HG02642 (cell line): Measurements from ENCODE around the gene MRPL43.

Experiments
- ATAC-seq: cut with Tn5 transposase; IDR thresholded peaks from one replicate; pipeline ENCODE4 v1.9.1; 2021; ENCODE audit warnings: mild to moderate bottlenecking; ENCODE audit not compliant: unreplicated experiment, poor library complexity

Gene MRPL43

DNA sequence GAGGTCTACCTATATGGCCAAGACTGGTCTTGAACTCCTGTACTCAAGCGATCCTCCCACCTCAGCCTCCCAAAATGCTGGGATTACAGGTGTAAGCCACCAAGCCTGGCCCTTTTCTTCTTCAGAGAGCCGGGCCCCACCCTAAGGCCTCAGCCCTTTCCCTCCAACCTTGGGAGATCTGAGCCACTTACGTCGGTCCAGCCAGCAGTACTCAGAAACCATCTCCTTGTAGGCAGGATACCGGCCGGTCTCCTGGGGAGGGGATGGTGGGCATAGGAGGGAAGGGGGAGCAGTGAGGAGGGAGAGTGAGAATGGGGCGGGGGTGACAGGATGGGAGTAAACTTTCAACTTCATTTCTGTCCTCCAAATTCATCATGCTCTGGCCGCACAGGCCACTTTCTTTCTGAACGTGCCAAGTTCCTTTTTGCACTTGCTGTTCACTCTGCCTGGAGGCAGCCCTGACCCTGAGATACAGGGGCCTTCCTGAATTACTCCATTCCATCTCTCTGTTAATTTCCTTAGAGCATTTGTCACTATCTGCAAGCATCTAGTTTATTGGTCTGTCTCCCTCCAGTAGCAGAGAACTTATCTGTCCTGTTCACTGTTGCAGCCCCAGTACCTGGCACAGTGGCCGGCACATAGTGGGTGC, 33.3 kb upstream of the MRPL43 start:
- ATAC-seq = no peak

DNA sequence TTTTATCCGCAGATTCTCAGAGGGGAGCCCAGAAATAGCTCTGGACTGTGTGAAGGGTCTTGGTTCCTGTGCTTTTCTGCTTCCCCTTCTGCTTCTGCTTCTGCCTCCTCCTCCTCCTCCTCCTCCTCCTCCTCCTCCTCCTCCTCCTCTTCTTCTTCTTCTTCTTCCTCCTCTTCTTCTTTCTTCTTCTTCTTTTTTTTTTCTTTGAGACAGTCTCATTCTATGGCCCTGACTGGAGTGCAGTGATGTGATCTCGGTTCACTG, 32.1 kb upstream of the MRPL43 start:
- ATAC-seq = no peak

DNA sequence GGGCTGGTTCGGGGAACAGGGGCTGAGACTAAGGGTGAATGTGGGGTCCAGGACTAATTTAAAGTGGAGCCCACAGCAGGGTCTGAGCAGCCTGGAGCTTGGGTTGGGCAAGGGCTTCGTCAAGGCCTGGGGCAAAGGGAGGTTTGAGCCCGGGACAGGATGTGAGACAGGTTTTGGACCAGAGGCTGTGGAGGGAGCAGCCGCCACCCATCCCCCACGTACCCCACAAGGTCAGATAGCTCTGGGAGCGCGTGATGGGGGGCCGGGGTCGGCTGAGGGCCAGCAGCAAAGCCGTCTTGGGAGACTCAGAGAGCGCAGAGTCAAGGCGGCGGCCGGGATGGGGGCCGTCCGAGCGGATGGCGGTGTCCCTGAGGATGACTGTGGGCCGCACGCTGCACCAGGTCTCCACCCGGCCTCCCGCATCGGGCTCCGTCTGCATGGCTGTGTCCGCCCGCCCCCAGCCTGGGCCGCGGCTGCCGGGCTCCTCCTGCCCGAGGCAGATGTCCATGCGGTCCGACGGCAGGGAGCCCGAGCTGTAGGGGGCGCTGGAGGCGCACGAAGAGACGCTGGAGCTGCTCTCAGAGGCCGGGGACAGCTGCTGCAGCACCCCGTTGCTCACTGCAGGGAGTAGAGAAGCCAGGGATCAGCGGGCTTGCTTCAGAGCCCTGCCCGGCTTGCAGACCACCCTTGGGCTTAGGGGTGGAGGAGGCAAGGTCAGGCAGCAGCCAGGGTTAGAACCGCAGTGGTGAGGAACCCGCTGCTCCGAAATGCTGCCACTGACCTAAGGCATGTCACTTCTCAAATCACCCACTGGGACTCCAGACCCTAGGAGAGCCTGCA, 31.5 kb upstream of the MRPL43 start:
- ATAC-seq = no peak

DNA sequence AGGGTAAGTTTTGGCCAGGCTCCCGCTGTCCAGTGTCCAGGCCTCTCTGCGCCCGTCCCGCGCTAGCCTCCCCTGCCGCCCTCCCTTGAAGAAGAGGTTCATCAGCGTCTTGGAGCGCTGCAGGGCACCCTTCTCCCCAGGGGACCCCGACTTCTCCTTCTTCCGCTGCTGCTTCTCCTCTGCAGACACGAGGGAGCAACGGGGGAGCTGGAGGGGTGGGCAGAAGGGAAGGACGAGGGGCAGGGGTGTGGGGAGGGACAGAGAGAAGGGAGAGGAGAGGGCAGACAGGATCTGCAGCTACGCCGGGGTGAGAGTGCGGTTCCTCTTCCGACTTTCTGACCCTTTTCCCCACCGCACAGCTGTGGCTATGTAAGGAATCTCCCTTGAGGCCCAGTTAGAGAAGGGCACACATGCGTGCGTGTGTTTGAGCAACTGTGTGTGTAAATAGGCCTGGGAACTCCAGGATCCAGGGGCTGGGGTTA, 30.9 kb upstream of the MRPL43 start:
- no peak for ATAC-seq

DNA sequence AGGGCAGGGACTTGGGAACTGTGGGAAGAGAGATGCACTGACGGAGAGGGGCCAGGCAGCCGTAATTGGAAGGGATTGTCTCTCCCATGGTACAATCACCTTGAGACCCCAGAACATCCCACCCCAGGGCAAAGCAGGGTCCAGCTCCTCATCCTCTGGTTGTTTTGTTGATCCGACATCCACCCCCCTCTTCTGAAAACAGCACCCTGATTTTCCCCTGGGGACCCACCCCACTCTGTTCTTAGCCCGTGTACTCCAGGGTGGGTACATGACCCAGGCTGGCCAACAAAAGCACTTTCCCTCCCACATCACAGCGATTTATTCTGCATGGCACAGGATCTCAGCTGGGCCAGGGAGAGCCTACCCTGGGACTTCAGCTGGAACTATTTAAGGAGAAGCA, 29.5 kb upstream of the MRPL43 start:
- no peak for ATAC-seq

DNA sequence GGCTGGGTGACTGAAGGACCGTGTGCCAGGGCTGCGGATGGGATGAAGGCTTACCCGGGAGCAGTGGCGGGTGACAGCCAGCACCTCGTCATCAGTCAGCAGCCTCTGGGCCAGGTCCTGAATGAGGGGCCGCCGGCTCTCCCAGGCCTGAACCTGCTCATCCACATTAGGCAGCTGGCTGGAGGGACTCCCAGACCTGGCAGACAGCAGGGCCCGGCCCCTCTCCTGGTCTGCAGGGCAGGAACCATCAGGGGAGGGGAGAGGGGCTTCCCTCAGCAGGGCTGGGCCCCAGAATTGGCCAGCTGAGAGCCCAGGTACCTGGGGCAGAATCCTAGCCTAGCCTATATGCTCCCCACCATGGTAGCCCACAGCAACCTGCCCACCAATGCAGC, 28.3 kb upstream of the MRPL43 start:
- ATAC-seq = no peak

DNA sequence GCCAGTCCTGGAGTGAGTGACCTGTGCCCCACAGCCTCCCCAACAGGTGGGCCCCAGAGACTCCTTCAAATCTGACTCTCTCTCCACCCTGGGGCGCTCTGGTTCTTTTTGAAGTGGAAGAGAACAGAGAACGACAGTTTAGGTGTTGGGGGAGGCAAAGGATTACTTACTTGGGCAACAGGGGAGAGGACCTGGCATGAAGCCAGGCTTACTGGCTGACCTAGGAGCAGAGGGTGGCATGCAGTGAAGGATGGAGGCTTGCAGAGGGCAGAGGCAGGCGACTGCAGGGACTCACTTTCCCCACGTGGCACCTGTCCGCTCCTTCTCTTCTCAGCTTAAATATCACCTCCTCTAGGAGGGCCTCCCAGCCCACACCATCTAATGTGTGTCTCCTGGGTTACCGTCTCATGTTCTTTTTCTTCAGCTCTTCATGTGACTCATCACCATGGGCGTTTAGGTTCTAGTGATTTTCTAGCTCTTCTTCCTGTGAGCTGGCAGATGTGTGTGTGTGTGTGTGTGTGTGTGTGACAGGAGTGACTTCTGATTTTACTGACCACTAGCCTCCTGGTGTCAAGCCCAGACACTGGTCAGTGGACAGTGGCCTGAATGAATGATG, 27.8 kb upstream of the MRPL43 start:
- ATAC-seq = no peak

DNA sequence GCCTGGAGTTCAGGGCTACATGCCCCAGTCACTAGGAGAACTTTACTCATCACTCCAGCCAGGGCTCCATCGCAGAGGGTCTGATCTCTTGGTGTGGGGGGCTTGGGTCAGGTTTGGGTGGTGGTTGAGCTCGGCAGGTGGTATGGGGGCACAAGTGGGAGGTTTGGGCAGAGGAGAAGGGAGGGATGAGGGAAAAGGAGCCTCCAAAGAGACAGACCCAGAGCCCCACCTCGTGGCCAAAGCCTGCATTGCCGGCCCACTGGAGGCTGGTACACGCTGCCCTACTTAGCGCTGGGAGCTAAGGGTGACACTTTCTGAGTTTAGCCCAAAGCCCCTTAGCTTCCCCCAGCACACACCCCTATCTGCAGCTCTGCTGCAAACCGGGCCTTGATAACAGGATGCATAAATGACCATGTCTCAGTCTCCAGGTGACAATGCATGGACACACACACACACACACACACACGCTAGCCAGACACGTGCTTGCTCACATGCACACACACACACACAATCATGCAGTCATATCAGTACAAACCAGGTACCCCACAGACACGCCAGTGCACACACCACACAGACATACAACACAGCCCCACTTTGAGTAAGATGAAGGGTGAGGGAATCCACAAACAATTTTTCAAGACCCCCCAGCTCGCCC, 27.1 kb upstream of the MRPL43 start:
- ATAC-seq = no peak

DNA sequence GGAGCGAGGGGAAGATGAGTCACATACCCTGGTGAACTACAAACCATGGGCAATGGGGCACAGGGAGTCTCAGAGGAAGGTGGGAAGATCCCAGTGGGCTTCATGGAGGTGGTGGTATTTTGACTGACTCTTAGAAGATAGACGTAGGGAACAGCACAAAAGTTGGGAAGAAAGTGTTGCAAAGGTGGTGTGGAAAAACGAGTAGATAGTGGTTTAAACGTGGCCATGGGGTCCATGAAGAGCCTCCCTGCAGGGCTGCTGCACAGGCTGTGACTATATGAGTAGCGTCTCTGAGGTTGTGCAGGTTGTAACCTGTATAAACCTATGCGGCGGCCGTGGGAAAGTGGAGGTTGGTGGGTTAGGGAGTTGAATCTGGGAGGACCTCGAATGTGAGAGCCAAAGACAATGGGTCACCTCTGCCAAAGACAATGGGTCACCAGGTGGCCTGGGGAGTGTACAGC, 26.1 kb upstream of the MRPL43 start:
- ATAC-seq = no peak

DNA sequence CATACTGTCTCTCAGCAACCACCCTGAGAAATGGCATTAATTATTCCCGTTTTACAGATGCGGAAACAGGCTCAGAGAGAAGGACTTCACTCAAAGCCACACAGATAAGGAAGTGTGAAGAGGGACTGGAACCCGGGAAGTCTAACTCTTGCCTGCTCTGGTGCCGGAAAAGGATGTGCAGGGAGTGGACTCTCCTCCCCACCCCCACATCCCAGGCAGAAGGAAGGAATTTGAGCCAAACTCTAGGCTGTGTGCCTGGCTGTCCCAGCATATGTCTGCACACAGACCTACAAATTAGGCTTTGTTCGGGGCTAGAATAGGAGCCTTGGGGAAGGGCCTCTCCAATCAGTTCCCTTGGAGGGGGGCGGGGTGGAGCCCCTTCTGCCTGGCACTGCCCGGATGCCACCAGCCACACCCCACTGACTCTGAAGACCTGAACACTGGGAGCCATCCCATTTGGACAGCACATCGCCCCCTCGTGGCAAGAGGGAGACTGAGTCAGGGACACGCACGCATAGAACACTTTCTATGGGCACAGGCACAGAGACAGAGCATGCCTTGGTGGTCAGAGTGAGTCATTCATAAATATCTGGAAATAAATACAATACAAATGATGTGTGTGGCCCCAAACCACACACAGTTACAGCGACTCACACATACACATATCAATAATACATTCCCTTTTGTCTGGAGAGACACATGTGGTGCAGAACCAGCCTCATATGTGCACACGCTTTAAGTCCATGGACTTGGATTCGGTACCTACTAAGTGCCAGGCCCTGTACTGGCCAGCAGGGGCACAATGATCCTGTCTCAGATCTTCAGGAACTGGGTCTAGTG, 25.4 kb upstream of the MRPL43 start:
- ATAC-seq = peak; percentile 73

DNA sequence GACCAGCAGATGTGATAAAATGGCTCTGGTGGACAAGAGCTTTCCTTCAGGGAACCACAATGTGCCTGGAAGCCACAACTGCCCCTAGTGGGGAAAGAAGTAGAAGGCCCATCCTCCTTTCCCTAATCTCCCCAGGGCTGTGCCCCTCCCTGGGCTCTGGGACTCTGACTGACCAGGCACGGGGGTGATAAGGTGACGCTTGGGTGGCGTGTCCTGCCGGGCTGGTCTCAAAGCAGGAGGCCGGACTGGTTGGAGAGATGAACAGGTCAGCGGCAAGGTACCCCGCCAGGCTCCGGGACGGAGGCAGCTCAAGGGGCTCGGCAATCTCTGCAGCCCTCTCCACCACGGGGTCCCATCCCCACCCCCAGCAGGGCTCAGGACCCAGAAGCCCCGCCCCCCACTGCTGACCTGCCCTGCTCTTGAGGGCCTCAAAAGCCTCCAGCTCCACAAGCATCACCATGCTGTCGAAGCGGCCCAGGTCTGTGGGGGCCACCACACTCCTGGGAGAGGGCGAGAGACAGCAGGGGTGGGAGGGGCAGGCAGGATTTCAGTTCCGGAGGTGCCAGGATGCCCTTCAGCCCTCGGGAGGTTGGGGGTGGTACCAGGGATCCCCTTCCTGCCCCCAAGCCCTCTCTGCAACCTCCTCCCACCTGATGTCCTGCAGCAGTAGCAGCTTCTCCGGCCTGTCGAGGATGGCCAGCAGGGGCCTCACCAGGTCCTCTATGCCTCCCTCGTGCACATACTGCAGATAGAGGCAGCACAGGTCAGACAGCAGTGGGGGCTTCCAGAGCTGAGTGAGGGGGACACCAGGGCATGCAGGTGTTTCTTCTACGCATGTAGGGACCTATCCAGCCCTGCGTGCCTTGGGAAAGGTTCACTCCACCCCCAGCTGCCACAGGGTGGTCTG, 24.5 kb upstream of the MRPL43 start:
- ATAC-seq = no peak

DNA sequence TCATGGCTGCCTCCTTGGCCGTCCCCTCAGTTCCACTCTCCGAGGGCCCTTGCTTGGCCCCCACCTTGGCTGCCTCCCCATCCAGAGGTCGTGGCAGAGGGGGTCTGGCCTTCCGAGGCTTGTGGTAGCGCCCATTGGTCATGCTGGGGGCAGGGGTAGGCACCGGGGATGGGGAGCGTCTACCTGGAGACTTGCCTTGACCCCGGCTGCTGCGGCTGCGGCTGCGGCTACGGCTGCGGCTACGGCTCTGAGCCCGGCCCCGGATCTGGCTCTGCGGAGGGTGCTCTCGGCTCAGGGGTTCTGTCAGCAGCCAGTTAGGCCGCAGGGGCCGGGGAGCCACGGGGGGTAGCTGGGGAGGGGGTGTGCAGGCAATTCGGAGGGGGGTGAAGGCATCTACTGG, 23.0 kb upstream of the MRPL43 start:
- no peak for ATAC-seq

DNA sequence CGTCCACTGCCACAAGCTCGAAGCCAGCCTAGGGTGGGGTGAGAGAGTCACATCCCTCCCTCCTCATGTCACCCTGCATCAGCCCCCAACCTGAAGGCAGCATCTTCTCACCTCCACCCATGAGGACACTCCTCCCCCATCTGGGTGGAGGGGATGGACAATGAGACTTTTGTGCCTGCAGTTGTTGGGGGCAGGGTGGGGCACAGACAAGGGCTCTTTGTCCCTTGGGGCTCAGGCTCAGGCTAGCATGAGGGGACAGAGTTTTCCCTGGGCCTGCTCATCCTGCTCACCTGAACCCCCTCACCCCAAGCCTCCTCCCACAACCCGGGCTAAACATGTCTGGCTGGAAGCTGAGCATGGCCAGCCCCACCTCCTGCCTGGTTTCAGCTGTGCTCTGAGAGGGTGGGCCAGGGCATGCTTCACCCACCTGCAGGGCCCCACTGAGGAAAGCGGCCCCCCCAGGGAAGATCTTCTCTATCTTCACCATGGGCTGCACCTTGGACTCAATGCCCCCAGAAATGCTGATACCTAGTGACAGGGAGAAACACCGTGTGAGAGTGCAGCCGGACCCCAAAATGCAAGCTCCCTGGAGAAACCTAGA, 21.6 kb upstream of the MRPL43 start:
- ATAC-seq = no peak

DNA sequence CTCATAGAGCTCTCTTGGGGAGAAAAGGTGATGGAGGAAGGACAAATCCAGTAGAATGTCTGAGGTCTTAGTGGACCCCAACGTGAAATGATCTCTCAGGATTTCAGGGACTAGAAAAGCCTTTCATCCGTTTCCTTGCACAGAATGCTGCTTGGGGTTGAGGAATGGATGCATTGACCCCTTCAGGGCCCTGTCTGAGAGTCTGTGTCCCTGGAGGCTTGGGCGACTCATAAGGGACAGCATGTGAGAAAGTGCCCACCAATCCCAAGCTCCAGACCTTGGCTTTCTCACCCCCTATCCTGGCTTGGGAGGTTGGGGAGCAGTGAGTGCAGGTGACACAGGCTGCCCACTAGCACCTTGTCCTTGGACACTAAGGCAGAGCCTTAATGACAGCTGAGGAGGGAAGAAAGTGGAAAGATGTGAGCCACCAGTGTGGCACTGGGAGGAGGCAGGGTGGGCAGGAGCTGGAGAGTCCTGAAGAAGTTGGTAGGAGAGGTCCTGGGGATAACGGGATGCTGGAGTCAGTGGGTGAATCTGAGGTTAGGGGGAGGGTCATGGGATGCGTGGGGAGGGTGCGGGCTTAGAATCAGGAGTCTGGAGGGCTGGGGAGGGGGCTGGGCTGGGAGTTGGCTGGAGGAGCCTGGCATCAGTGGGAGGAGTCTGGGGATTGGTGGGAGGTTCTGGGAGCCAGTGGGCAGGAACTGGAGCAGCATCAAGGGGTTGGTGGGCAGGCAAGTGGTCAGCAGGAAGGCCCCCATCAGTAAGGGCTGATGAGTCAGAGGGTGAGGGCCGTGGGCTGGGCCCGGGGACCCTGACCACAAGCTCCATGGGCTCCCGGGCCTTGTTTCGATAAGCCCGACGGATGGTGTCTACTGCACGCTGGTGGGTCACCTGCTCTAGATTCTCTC, 20.9 kb upstream of the MRPL43 start:
- ATAC-seq = no peak

DNA sequence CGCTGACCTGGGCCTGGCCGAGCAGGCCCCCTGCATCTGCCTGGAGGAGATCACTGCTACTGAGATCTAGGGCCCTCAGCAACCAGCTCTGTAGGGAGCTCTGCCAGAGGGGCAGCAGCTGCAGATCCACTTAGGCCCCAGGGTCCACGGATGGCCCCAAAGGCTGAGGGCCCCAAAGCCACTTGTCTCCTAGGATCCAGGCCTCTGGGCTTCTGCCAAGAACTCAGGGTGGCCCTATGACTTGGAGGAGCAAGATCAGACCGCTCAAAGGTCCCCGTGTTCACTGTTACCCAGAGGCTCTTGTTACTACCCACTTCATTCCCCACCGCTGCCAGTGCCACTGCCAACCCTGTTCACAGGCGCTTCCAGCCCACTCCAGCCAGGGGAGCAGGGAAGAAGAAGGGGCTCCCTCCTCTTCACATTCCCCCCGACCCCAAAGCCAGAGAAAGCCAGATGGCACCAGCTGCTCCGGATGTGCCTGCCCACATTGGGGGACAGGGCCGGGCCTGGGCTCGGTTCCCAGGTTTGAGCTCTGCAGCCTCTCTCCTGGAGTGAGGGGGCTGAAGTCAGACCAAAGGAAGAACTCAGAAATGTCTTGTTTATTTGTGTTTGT, 19.9 kb upstream of the MRPL43 start:
- no peak for ATAC-seq

DNA sequence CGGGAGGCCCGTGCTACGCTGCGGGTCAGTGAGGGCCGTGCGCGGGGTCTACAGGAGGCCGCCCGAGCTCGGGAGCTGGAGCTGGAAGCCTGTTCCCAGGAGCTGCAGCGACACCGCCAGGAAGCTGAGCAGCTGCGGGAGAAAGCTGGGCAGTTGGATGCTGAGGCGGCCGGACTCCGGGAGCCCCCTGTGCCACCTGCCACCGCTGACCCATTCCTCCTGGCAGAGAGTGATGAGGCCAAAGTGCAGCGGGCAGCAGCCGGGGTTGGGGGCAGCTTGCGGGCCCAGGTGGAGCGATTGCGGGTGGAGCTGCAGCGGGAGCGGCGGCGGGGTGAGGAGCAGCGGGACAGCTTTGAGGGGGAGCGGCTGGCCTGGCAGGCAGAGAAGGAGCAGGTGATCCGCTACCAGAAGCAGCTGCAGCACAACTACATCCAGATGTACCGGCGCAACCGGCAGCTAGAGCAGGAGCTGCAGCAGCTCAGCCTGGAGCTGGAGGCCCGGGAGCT, 19.3 kb upstream of the MRPL43 start:
- ATAC-seq = no peak

DNA sequence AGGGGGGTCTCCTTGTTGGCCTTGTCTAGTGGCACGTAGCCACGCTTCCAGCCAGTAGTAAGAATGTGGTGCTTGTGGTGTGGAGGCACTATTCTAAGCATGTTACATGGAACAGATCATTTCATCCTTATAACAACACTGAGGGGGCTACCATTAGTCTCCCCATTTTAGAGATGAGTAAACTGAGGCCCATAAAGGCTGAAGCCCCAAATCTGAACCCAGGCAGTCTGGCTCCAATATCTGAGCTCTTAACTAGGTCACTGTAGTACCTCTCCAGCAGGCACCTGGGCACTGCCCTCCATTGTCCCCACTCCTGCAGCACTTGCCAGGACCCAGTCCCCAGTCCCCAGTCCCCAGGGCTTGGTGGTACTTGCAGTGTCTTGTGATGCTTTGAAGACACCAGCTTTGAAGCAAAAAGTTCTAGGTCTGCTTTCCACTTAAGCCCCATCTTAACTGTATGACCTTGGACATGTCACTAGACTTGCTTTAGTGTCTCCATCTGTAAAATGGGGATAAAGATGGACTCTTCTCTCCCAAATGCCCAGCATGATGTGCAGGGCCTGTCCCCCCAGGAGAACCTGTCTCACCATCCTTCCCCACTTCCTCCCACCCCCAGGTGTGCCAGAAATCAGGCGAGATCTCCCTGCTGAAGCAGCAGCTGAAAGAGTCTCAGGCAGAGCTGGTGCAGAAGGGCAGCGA, 18.7 kb upstream of the MRPL43 start:
- no peak for ATAC-seq
